CD4-positive, alpha-beta memory T cell (primary cell): ENCODE data around the gene ARID3B. TPM values are rescaled to one million over a fixed set of nuclear protein-coding genes. Genes with fewer than 3 reads are reported as not detected.

Experiments
- CTCF ChIA-PET: fragments of 350-600 bp; sonication (Branson Sonifier 250); formaldehyde crosslinking; loops from one replicate; lab custom pipeline; 2021; ENCODE audit warnings: inconsistent platforms; ENCODE audit not compliant: partially characterized antibody; lab: Charles Lee
- POLR2A ChIA-PET: fragments of 350-600 bp; sonication (Branson Sonifier 250); formaldehyde crosslinking; loops from one replicate; lab custom pipeline; 2021; ENCODE audit not compliant: partially characterized antibody; lab: Charles Lee
- DNase-seq, 5 donors: peaks; one replicate each; pipeline versions ENCODE4 v3.0.0 to v3.0.0-alpha.2; 2020 to 2022; ENCODE audit warnings: mixed read lengths in 1 of 5
- H3K27ac ChIP-seq: one replicate; pipeline ENCODE4 v1.7.0; 2013; ENCODE audit warnings: low read depth, low read length
- H3K27me3 ChIP-seq: 2 replicates; pipeline ENCODE4 v1.7.0; 2013; ENCODE audit warnings: mild to moderate bottlenecking, low read length, moderate library complexity; ENCODE audit not compliant: insufficient read depth
- H3K36me3 ChIP-seq: 2 replicates; pipeline ENCODE4 v1.7.0; 2013; ENCODE audit warnings: mild to moderate bottlenecking, low read length, moderate library complexity; ENCODE audit not compliant: insufficient read depth
- H3K4me1 ChIP-seq: 2 replicates; pipeline ENCODE4 v1.7.0; 2013; ENCODE audit warnings: mild to moderate bottlenecking, low read length, moderate library complexity; ENCODE audit not compliant: insufficient read depth
- H3K4me3 ChIP-seq, 2 donors: one replicate each; pipeline ENCODE4 v1.7.0; 2013; ENCODE audit warnings: low read length in 2 of 2, mild to moderate bottlenecking in 1 of 2
- H3K9me3 ChIP-seq, 2 donors: one replicate each; pipeline ENCODE4 v1.7.0; 2013; ENCODE audit warnings: low read length in 2 of 2, control low read depth in 1 of 2; ENCODE audit not compliant: control insufficient read depth in 1 of 2
- H3K27ac Mint-ChIP-seq, 7 donors: one replicate each; pipeline ENCODE4 v1.8.0; 2020 to 2021; ENCODE audit warnings: mixed read lengths in 7 of 7, mild to moderate bottlenecking in 6 of 7, inconsistent platforms in 3 of 7, moderate library complexity in 3 of 7
- H3K27me3 Mint-ChIP-seq, 2 donors: one replicate each; pipeline ENCODE4 v1.8.0; 2020 to 2021; ENCODE audit warnings: mixed read lengths in 2 of 2
- H3K36me3 Mint-ChIP-seq, 2 donors: one replicate each; pipeline ENCODE4 v1.8.0; 2020 to 2021; ENCODE audit warnings: mixed read lengths in 2 of 2, inconsistent platforms in 1 of 2, mild to moderate bottlenecking in 1 of 2
- H3K4me1 Mint-ChIP-seq, 4 donors: one replicate each; pipeline ENCODE4 v1.8.0; 2020 to 2021; ENCODE audit warnings: mixed read lengths in 4 of 4, mild to moderate bottlenecking in 1 of 4
- H3K4me3 Mint-ChIP-seq, 8 donors: one replicate each; pipeline ENCODE4 v1.8.0; 2020 to 2021; ENCODE audit warnings: mixed read lengths in 8 of 8, mild to moderate bottlenecking in 7 of 8, moderate library complexity in 6 of 8, inconsistent platforms in 3 of 8
- H3K9me3 Mint-ChIP-seq, 8 donors: one replicate each; pipeline ENCODE4 v1.8.0; 2020 to 2021; ENCODE audit warnings: mixed read lengths in 8 of 8, mild to moderate bottlenecking in 5 of 8, inconsistent platforms in 3 of 8, moderate library complexity in 1 of 8
- intact Hi-C: fragments of 100-400 bp; cut with micrococcal nuclease; formaldehyde crosslinking; loops from one replicate; pipeline ENCODE4 v1.15.1; 2023
- polyA plus RNA-seq, 2 donors: library from polyadenylated mRNA; unstranded; fragments of 300-500 nt; fragmentation: Illumina TruSeq; gene quantifications; one replicate each; pipeline ENCODE4 v1.2.3, GENCODE V29; 2021
- total RNA-seq, 2 experiments: library from RNA; stranded (reverse); gene quantifications; one replicate each; pipeline ENCODE4 v1.2.3, GENCODE V29; 2021

Gene ARID3B
- total and polyA plus RNA-seq, 4 experiments from 2014 or later, result 4.1 to 32.9 (median 24.5) TPM

- Mint-ChIP-seq H3K27ac (peak overlapping the region in 6 of 7 donors; percentile 41 to 98 (median 70)), H3K36me3 (peaks cover 34 to 76% of the 10 kb centered on the region in 2 donors), H3K27me3 (no peaks in the 10 kb centered on the region), H3K4me3 (peak overlapping the region in 4 of 8 donors; percentile 21 to 68 (median 34)), H3K4me1 (peaks cover 33 to 57% (median 39%) of the 10 kb centered on the region in 4 donors), H3K9me3 (no peaks in the 10 kb centered on the region)
- Histone ChIP-seq H3K27ac (no peak overlapping the region), H3K36me3 (peaks cover 55% of the 10 kb centered on the region), H3K27me3 (no peaks in the 10 kb centered on the region), H3K4me3 (no peak overlapping the region), H3K4me1 (peaks cover 47% of the 10 kb centered on the region), H3K9me3 (no peaks in the 10 kb centered on the region)
- intact Hi-C loops, result loop anchor here (5.0 kb wide), 2 partner anchors 168 to 583 kb away; partner anchors contain the start of gene C15orf39
- ChIA-PET CTCF (interaction anchor here (0.9 to 8.0 kb wide), 4 partner anchors 13 to 224 kb away, joined by 3 to 84 read pairs (median 8); partner anchors contain the start of gene ULK3), POLR2A (interaction anchor here (6.9 kb wide), 1 partner anchor 77 kb away, joined by 68 read pairs; the partner anchor contains the start of gene ARID3B)
- peak in 1 of 5 donors; percentile 5 for DNase-seq
These were observed 78.0 kb downstream of the ARID3B start for GRCh38 chr15:74618841-74619596.

GRCh38 chr15:74619916-74620635 is 79.1 kb downstream of the ARID3B start:
- ChIA-PET CTCF (interaction anchor here (0.9 to 8.0 kb wide), 3 partner anchors 12 to 223 kb away, joined by 3 to 84 read pairs (median 3); partner anchors contain the start of gene ULK3), POLR2A (no interaction called here)
- Histone ChIP-seq H3K4me1 (peaks cover 47% of the 10 kb centered on the region), H3K9me3 (no peaks in the 10 kb centered on the region), H3K27ac (no peak overlapping the region), H3K36me3 (peaks cover 66% of the 10 kb centered on the region), H3K27me3 (no peaks in the 10 kb centered on the region), H3K4me3 (no peak overlapping the region)
- Mint-ChIP-seq H3K27me3 (no peaks in the 10 kb centered on the region), H3K27ac (peak overlapping the region in 3 of 7 donors; percentile 55 to 93 (median 78)), H3K4me3 (peak overlapping the region in 2 of 8 donors; percentile 10 to 17), H3K36me3 (peaks cover 42 to 84% of the 10 kb centered on the region in 2 donors), H3K9me3 (no peaks in the 10 kb centered on the region), H3K4me1 (peaks cover 33 to 52% (median 39%) of the 10 kb centered on the region in 4 donors)
- intact Hi-C loops, result loop anchor here (5.0 kb wide), 2 partner anchors 167 to 582 kb away; partner anchors contain the start of gene C15orf39
- peak in 1 of 5 donors; percentile 38 for DNase-seq

- POLR2A ChIA-PET, result interaction anchor here (1.0 to 1.7 kb wide), 3 partner anchors 11 to 157 kb away, joined by 3 to 5 read pairs (median 5); partner anchors contain the start of gene ARID3B
- Histone ChIP-seq H3K27me3 (no peaks in the 10 kb centered on the region), H3K4me3 (no peak overlapping the region), H3K27ac (peak overlapping the region; percentile 16), H3K4me1 (peaks cover 47% of the 10 kb centered on the region), H3K36me3 (peaks cover 74% of the 10 kb centered on the region), H3K9me3 (no peaks in the 10 kb centered on the region)
- Mint-ChIP-seq H3K27me3 (no peaks in the 10 kb centered on the region), H3K9me3 (no peaks in the 10 kb centered on the region), H3K27ac (peak overlapping the region; percentile 39 to 93 (median 80)), H3K4me1 (peaks cover 33 to 52% (median 39%) of the 10 kb centered on the region in 4 donors), H3K4me3 (peak overlapping the region in 2 of 8 donors; percentile 34 to 75), H3K36me3 (peaks cover 47 to 90% of the 10 kb centered on the region in 2 donors)
- peak; percentile 71 to 80 (median 73) for DNase-seq
- CTCF ChIA-PET, result interaction anchor here (0.6 to 8.0 kb wide), 9 partner anchors 11 to 328 kb away, joined by 3 to 84 read pairs (median 3); partner anchors contain the start of gene ARID3B
- intact Hi-C loops, result no loop called here
These were observed 79.9 kb downstream of the ARID3B start for GRCh38 chr15:74620636-74621545.

GRCh38 chr15:74621546-74621920 is 80.5 kb downstream of the ARID3B start:
- Histone ChIP-seq H3K4me1 (peaks cover 45% of the 10 kb centered on the region), H3K27me3 (no peaks in the 10 kb centered on the region), H3K4me3 (no peak overlapping the region), H3K9me3 (no peaks in the 10 kb centered on the region), H3K36me3 (peaks cover 80% of the 10 kb centered on the region), H3K27ac (peak overlapping the region; percentile 16)
- Mint-ChIP-seq H3K9me3 (no peaks in the 10 kb centered on the region), H3K4me3 (no peak overlapping the region), H3K27ac (peak overlapping the region in 4 of 7 donors; percentile 78 to 91 (median 85)), H3K4me1 (peaks cover 32 to 47% (median 36%) of the 10 kb centered on the region in 4 donors), H3K27me3 (no peaks in the 10 kb centered on the region), H3K36me3 (peaks cover 52 to 94% of the 10 kb centered on the region in 2 donors)
- no peak for DNase-seq
- ChIA-PET CTCF (interaction anchor here (0.6 to 7.2 kb wide), 8 partner anchors 12 to 327 kb away, joined by 3 to 66 read pairs (median 3); partner anchors contain the start of gene ARID3B), POLR2A (interaction anchor here (1.0 to 1.7 kb wide), 3 partner anchors 11 to 156 kb away, joined by 3 to 5 read pairs (median 5); partner anchors contain the start of gene ARID3B)
- intact Hi-C loops, result no loop called here

GRCh38 chr15:74621936-74622335 is 80.9 kb downstream of the ARID3B start:
- H3K27me3 Mint-ChIP-seq, result no peaks in the 10 kb centered on the region
- peaks cover 28 to 43% (median 33%) of the 10 kb centered on the region in 4 donors for H3K4me1 Mint-ChIP-seq
- no peaks in the 10 kb centered on the region for H3K9me3 Mint-ChIP-seq
- DNase-seq, result peak in 1 of 5 donors; percentile 19
- H3K4me1 ChIP-seq, result peaks cover 45% of the 10 kb centered on the region
- no peaks in the 10 kb centered on the region for H3K9me3 ChIP-seq
- no peak overlapping the region for H3K4me3 Mint-ChIP-seq
- no peaks in the 10 kb centered on the region for H3K27me3 ChIP-seq
- ChIA-PET CTCF (interaction anchor here (0.8 to 7.2 kb wide), 6 partner anchors 11 to 327 kb away, joined by 3 to 66 read pairs (median 3); partner anchors contain the start of gene ARID3B), POLR2A (interaction anchor here (1.0 to 1.7 kb wide), 3 partner anchors 10 to 156 kb away, joined by 3 to 5 read pairs (median 5); partner anchors contain the start of gene ARID3B)
- peaks cover 52 to 93% of the 10 kb centered on the region in 2 donors for H3K36me3 Mint-ChIP-seq
- intact Hi-C loops, result no loop called here
- peaks cover 84% of the 10 kb centered on the region for H3K36me3 ChIP-seq
- H3K27ac Mint-ChIP-seq, result peak overlapping the region in 2 of 7 donors; percentile 51 to 85
- no peak overlapping the region for H3K4me3 ChIP-seq
- H3K27ac ChIP-seq, result no peak overlapping the region

- Mint-ChIP-seq H3K4me1 (peaks cover 20 to 35% (median 25%) of the 10 kb centered on the region in 4 donors), H3K4me3 (no peak overlapping the region), H3K27me3 (no peaks in the 10 kb centered on the region), H3K36me3 (peaks cover 52 to 93% of the 10 kb centered on the region in 2 donors), H3K9me3 (no peaks in the 10 kb centered on the region), H3K27ac (peak overlapping the region in 1 of 7 donors; percentile 51)
- Histone ChIP-seq H3K27ac (no peak overlapping the region), H3K27me3 (no peaks in the 10 kb centered on the region), H3K4me1 (peaks cover 37% of the 10 kb centered on the region), H3K4me3 (no peak overlapping the region), H3K9me3 (no peaks in the 10 kb centered on the region), H3K36me3 (peaks cover 92% of the 10 kb centered on the region)
- DNase-seq, result peak in 1 of 5 donors; percentile 29
- ChIA-PET CTCF (interaction anchor here (7.2 kb wide), 1 partner anchor 11 kb away, joined by 66 read pairs; no protein-coding TSS in a partner anchor), POLR2A (interaction anchor here (0.6 to 1.7 kb wide), 3 partner anchors 81 to 745 kb away, joined by 3 to 5 read pairs (median 4); partner anchors contain the start of genes ARID3B and MAN2C1)
- intact Hi-C loops, result no loop called here
These were observed 81.7 kb downstream of the ARID3B start for GRCh38 chr15:74622758-74623157.
